ENCODE results near the gene SNX13. TPM values are rescaled to one million over a fixed set of nuclear protein-coding genes. Genes with fewer than 3 reads are reported as not detected.
"Not testable (repeated sequence)": the region's sequence is repeated elsewhere in the genome, so short reads cannot be mapped to it uniquely, and the experiment has no call there.

Gene SNX13
- total RNA-seq, 6 experiments from 2014 or later, result 29.0 to 33.1 (median 30.3) TPM

GRCh38 chr7:17814058-17814457 lies 126.2 kb downstream of the SNX13 start:
- no peaks in the 10 kb centered on the region for H3K4me1 Mint-ChIP-seq (ENCODE audit: low read depth)
- TF ChIP-seq, protein P1, sequence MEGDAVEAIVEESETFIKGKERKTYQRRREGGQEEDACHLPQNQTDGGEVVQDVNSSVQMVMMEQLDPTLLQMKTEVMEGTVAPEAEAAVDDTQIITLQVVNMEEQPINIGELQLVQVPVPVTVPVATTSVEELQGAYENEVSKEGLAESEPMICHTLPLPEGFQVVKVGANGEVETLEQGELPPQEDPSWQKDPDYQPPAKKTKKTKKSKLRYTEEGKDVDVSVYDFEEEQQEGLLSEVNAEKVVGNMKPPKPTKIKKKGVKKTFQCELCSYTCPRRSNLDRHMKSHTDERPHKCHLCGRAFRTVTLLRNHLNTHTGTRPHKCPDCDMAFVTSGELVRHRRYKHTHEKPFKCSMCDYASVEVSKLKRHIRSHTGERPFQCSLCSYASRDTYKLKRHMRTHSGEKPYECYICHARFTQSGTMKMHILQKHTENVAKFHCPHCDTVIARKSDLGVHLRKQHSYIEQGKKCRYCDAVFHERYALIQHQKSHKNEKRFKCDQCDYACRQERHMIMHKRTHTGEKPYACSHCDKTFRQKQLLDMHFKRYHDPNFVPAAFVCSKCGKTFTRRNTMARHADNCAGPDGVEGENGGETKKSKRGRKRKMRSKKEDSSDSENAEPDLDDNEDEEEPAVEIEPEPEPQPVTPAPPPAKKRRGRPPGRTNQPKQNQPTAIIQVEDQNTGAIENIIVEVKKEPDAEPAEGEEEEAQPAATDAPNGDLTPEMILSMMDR (IDR thresholded peaks at IDR 0.05), result no peak
- H3K27ac Mint-ChIP-seq, result no peak overlapping the region
- H3K36me3 Mint-ChIP-seq (ENCODE audit: low read depth), result peaks cover 37% of the 10 kb centered on the region
- DNase-seq, result no peak
- H3K4me3 Mint-ChIP-seq, result no peak overlapping the region
- H3K9me3 Mint-ChIP-seq, result peaks cover 21% of the 10 kb centered on the region
- H3K27me3 Mint-ChIP-seq (ENCODE audit: insufficient read depth), result peaks cover 2% of the 10 kb centered on the region; the same call in 1 of the 2 replicates

GRCh38 chr7:17809215-17809614 lies 131.1 kb downstream of the SNX13 start:
- Mint-ChIP-seq H3K9me3 (peaks cover 21% of the 10 kb centered on the region), H3K36me3 (ENCODE audit: low read depth) (peaks cover 46% of the 10 kb centered on the region)
- not testable (repeated sequence) for DNase-seq; H3K4me3 Mint-ChIP-seq; H3K4me1 Mint-ChIP-seq (ENCODE audit: low read depth); H3K27ac Mint-ChIP-seq; H3K27me3 Mint-ChIP-seq (ENCODE audit: insufficient read depth)

DNA sequence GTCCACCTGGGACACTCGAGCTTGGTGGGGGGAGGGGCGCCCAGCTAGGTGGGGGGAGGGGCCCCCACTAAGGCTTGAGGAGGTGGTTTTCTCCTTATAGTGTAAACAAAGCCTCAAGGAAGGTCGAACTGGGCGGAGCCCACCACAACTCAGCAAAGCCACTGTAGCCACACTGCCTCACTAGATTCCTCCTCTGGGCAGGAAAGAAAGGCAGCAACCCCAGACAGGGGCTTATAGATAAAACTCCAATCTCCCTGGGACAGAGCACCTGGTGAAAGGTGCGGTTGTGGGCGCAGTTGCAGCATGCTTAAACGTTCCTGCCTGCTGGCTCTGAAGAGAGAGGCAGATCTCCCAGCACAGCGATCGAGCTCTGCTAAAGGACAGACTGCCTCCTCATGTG lies 133.1 kb downstream of the SNX13 start:
- Mint-ChIP-seq H3K4me1 (ENCODE audit: low read depth) (no peaks in the 10 kb centered on the region), H3K27ac (no peak overlapping the region), H3K9me3 (peaks cover 15% of the 10 kb centered on the region), H3K27me3 (ENCODE audit: insufficient read depth) (peaks cover 2% of the 10 kb centered on the region; the same call in 1 of the 2 replicates), H3K36me3 (ENCODE audit: low read depth) (peaks cover 39% of the 10 kb centered on the region), H3K4me3 (no peak overlapping the region)
- no peak for DNase-seq
- TF ChIP-seq, protein P1 (IDR thresholded peaks at IDR 0.05), result no peak

DNA sequence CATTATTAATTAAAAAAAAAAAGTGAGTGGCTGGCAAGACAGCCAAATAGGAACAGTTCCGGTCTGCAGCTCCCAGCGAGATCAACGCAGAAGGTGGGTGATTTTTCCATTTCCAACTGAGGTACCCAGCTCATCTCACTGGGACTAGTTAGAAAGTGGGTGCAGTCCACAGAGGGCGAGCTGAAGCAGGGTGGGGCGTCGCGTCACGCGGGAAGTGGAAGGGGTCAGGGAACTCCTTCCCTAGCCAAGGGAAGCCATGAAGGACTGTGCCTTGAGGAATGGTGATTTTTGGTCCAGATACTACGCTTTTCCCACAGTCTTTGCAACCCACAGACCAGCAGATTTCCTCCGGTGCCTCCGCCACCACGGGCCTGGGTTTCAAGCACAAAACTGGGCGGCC lies 133.7 kb downstream of the SNX13 start:
- peaks cover 9% of the 10 kb centered on the region for H3K9me3 Mint-ChIP-seq
- H3K27me3 Mint-ChIP-seq (ENCODE audit: insufficient read depth), result 0 out of 2 replicates have a peak, but pooled peaks cover 2% of the 10 kb centered on the region
- no peak overlapping the region for H3K4me3 Mint-ChIP-seq
- H3K36me3 Mint-ChIP-seq (ENCODE audit: low read depth), result peaks cover 33% of the 10 kb centered on the region
- no peaks in the 10 kb centered on the region for H3K4me1 Mint-ChIP-seq (ENCODE audit: low read depth)
- TF ChIP-seq, protein P1 (IDR thresholded peaks at IDR 0.05), result no peak
- no peak for DNase-seq
- H3K27ac Mint-ChIP-seq, result no peak overlapping the region

- H3K4me3 Mint-ChIP-seq, result no peak overlapping the region
- H3K9me3 Mint-ChIP-seq, result no peaks in the 10 kb centered on the region
- H3K27ac Mint-ChIP-seq, result no peak overlapping the region
- no peak for DNase-seq
- TF ChIP-seq, protein P1 (IDR thresholded peaks at IDR 0.05), result no peak
- H3K4me1 Mint-ChIP-seq (ENCODE audit: low read depth), result no peaks in the 10 kb centered on the region
- H3K27me3 Mint-ChIP-seq (ENCODE audit: insufficient read depth), result no peaks in the 10 kb centered on the region
- H3K36me3 Mint-ChIP-seq (ENCODE audit: low read depth), result peaks cover 16% of the 10 kb centered on the region
Measured at GRCh38 chr7:17802056-17802455, 138.2 kb downstream of the SNX13 start.

GRCh38 chr7:17792075-17792936 lies 148.0 kb downstream of the SNX13 start:
- TF ChIP-seq, protein P1 (IDR thresholded peaks at IDR 0.05), result no peak
- Mint-ChIP-seq H3K9me3 (no peaks in the 10 kb centered on the region), H3K36me3 (ENCODE audit: low read depth) (no peaks in the 10 kb centered on the region), H3K27me3 (ENCODE audit: insufficient read depth) (no peaks in the 10 kb centered on the region), H3K4me1 (ENCODE audit: low read depth) (no peaks in the 10 kb centered on the region), H3K4me3 (no peak overlapping the region), H3K27ac (no peak overlapping the region)
- DNase-seq, result no peak

All from HFFc6 (cell line).